ENCODE results near the gene SORL1.

SORL1 gene

DNA sequence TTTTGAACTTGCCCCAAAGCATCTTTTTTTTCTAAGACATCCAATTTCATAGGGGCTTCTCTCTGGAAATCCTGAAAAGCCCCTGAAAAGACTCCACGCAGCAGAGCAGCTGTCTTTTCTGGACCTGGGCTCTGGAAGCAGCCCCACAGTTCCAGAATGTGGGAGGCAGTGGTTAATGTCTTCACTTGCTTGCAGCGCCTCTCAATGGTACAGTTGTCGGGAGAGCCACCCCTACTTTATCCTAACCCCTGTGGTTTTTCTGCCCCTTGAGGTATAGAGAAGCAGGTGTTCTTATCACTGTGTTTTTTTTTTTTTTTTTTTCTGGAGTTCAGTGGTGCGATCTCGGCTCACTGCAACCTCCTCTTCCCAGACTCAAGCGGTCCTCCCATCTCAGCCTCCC, 84.0 kb downstream of the SORL1 start:
- DNase-seq (ENCODE audit: low read depth in 2 of 2) = no peak

DNA sequence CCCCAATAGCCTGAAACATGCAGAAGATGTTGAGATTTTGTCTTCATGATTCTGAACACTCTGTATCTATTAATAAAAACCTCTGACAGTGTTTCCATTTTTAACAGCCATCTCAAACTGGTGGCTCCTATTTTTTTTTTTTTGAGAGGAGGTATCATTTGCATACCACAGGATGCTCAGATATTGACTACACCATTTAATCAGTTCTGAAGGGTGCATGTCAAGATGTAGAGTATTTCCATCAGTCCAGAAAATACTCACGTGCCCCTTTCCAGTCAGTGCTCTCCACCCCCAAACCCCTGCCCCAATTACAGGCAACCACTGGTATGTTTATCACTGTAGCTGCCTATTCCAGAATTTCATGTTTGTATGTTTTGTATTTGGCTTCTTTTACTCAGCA, 85.9 kb downstream of the SORL1 start:
- no peak for DNase-seq (ENCODE audit: low read depth in 2 of 2)

DNA sequence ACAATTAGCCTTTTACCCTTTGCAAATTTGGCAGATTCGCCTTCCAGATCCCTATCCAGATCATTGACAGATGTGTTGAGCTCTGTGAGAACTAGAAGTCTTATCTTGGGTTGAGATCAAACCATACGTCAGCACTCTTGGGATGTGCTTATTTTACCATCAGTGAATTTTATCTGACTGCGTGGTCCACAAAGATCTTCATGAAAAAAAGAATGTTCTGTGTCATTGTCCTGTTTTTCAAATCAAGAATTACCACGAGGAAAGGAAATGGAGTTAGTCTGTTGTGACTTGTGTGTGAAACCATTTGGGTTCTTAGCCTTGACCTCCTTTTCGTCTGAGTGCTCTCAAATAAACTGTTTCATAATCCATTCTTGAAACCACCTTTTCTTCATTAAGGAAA, 86.9 kb downstream of the SORL1 start:
- no peak for DNase-seq (ENCODE audit: low read depth in 2 of 2)

DNA sequence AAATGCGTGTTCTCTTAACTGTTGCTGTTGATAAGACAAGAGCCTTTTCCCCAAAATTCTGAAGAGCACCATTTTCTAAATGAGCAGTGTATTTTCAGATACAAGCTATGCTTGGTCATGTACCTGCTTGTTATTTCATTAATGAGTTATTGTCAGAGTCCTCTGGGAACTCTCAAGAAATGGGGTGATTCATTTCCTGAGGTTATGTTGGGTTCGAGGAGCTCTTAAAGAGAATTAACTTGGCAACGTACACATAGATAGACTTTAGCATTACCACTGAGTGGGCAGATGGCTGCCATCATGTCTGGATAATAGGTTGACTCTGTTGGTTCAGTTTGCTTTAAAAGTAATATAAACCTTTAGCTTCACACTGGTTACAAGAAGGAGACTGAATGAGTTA, 88.5 kb downstream of the SORL1 start:
- DNase-seq (ENCODE audit: low read depth in 2 of 2) = no peak

DNA sequence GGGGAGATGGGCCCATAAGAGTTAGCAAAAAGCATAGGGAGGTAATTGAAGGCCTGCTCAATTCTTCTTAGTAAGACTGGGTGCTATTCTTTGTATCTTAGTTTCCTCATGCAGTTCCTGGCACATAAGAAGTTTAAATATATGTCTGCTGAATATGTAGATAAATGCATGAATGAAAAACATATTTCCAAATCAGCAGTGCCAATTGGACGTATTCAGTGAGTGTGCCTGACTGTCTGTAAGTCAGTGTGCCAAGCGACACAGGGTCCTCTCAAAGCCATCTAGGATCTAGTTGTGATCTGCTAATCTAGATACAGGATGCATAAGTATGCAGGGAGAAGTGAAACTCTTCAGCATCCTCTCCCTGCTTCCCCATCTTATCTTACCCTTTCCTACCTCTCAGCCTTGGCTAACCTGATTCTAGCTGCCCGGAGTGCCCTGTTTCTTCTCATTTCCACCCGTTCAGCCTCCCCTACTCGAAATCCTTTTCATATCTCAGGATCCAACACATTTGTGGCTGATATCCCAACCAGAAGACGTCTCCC, 91.8 kb downstream of the SORL1 start:
- DNase-seq (ENCODE audit: low read depth in 2 of 2) = no peak

DNA sequence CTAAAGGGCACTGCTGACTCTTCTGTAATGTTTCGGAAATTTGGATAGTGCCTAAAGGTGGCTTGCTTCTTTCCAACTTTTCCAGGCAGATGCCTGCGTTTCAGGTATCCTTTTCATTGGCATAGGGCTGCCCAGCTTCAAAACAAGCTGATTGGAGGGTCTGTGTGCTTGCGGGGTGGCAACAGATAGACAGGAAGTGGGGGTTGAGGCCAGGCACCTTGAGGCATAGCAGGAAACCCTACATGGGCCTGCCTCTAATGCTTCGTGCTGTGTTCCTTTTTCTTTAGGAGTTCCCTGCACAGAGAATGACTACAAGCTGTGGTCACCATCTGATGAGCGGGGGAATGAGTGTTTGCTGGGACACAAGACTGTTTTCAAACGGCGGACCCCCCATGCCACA, 92.8 kb downstream of the SORL1 start:
- DNase-seq (ENCODE audit: low read depth in 2 of 2) = peak in 1 of 2 donors; percentile 4

DNA sequence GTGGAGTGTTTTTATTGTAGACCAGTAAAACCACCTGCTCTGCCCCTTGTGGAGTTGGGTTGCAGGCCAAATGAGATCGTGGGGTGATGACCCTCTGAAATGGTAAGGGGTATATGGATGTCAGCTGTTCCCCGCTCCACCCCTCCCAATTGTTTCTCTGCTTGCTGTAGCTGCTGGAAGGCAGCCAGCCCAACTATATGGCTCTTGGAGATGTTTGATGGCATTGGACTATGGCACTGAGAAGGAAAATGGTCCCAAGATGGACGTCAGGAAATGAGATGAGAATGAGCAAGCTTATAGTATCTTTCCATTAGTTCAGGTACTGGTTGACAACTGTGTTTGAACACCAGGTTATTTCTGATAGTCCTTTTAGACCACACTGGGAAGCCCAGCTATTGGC, 95.5 kb downstream of the SORL1 start:
- no peak for DNase-seq (ENCODE audit: low read depth in 2 of 2)

DNA sequence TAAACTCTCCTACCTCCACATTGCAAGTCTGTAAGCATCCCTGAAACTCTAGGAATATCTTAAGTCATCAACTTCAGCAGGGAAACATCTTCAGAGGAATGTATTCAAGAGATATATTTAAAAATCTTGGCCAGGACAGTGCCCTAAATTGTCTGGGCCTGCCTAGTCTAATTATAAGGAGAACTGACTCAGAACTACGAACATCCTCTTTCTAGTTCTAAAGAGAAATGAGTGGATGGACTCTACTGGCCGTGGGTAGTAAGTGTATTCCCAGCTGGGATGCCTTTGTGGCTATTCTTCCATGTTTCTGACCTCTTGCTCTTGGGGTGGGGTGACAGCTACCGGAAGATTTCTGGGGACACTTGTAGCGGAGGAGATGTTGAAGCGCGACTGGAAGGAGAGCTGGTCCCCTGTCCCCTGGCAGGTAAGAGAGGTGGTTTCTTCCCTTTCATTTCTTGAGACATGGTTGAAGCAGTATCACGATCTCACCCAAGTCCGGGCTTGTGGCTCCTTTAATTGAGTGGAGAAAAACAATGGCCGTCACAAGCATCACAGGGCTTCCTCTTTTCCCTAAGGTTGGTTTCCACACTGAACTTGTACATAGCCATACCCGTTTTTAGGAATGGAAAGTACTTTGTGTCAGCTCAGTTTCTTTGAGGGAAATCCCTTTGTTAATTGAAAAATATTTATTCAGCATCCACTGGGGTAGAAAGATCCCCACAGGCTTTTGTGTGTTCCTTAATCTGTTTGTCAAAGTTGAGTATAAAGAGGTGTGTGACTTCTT, 98.3 kb downstream of the SORL1 start:
- DNase-seq (ENCODE audit: low read depth in 2 of 2) = no peak

DNA sequence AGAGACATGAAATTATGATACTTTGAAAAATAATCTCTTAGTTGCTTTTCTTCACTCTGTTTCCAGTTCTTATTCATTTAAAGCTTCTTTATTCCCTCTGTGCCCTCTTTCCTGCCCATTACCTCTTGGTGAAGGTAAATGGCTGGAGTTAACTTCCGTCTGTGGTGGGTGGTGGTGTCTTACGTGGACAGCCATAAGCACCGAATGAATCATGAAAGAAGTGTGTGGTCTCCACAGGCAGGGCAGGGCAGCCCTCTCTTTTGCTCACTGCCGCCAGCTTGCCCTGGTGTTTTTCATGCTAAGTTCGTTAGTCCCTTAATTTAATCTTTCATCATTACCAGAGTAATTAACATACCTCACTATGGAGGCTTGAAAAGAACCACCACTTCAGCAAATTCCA, 99.3 kb downstream of the SORL1 start:
- DNase-seq (ENCODE audit: low read depth in 2 of 2) = no peak

DNA sequence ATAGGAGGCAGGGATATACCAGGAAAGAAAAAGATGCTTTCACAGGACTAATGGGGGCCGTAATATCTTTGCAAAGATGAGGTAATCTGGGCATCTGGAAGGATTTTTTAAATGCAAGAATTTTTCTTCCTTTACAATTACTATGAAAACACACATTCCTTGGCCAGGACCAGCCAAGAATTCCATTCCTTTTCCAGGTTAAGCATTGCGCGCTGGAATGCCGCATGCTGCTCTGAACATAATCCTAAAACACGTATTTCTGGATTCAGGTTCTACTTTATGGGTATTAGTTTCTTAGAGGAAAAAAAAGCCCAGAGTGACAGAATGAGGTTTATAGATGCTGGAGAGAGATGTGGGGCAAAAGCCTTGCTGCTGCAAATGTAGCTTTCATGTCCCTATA, 100.0 kb downstream of the SORL1 start:
- DNase-seq (ENCODE audit: low read depth in 2 of 2) = no peak

DNA sequence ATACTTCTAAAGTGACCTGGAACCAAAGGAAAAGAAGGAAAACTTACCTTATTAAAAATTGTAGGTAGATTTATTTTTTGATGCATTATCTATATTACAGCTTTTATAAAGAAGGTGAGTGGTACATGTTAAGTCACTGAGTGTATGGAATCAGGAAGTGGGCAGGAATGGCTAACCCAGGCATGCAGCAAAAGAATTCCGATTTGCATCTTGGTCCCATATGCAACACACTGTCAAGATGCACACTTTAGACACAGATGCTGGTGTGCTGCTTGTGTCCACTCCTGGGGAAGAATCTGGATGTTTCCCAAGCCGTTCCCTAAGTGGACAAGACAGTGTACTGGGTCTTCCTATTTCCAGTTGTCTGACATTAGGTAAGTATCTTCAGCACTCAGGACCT, 100.5 kb downstream of the SORL1 start:
- DNase-seq (ENCODE audit: low read depth in 2 of 2) = no peak

DNA sequence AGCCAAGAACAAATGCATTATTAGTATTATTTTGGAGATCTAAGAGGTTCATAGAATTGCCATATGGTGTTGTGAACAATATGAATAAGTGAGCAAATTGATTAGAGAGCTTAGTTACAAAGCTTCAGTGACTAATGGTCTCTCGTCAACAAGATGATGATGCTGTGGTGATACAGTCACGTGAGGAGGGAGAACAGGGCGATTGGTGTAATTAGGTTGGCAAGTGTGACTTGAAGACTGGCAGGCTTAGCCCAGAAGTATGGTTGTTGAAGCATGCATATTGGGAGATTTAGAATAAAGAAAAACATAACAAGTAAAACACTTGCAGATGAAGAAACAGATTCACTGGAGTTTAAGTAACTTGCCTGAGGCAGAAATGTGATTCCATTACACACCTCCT, 101.3 kb downstream of the SORL1 start:
- no peak for DNase-seq (ENCODE audit: low read depth in 2 of 2)

DNA sequence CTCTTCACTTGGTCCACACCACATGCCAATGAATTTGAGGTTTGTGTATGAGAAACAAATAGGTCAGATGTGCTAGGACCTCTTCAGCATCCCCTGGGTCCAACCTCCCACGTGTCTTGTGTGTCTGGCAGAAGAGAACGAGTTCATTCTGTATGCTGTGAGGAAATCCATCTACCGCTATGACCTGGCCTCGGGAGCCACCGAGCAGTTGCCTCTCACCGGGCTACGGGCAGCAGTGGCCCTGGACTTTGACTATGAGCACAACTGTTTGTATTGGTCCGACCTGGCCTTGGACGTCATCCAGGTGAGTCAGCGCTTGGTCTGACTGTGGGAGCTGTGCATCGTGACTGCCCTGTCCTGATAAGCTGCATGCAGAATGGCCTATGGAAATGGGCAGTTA, 101.7 kb downstream of the SORL1 start:
- no peak for DNase-seq (ENCODE audit: low read depth in 2 of 2)

DNA sequence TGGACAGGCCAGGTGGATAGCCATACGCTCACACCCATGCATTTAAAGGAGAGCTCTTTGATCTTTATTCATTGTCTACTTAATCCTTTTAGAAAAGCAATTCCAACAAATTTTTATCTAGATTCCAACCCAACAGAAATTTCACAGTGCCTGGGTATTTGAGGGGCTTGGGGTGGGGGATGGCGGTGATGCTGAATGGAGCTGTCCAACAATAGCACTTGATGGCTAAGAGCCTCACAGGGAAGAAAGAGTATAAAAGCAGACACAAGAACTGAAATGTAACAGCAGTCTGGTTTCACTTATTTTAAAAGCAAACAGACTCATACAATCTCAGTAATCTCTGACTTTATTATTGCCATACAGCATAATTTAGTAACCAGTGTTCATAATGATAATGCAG, 102.4 kb downstream of the SORL1 start:
- no peak for DNase-seq (ENCODE audit: low read depth in 2 of 2)

DNA sequence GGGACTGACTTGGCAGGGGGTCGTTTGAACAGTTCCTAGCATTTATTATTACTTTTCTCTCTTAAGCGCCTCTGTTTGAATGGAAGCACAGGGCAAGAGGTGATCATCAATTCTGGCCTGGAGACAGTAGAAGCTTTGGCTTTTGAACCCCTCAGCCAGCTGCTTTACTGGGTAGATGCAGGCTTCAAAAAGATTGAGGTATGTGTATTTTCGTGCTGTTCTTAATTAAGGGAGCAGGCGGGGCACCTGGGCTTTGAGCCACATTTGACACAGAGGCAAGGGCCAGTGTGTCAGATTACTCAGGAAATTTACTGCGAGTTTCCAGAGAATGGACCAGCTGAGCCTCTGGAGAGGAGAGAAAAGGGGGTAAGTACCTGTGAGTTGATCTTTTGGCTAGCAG, 103.0 kb downstream of the SORL1 start:
- DNase-seq (ENCODE audit: low read depth in 2 of 2) = no peak

DNA sequence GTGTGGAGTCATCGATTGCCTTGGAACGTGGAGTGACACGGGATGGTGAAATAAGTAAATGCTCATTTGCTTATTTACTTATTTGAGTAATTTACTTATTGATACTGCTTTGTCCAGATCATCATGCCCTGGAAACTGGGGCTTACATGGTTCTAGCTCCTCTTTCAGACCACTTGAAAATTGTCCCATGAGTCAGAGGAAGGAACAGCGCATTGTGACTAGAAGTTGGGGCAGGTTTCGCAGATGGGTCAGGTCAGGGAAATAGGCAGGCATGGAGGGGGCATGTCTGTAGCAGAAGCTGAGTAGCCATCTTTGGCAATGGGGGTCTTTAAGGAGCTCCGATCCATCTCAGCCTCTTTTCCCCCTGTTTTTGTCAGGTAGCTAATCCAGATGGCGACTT, 104.8 kb downstream of the SORL1 start:
- no peak for DNase-seq (ENCODE audit: low read depth in 2 of 2)

DNA sequence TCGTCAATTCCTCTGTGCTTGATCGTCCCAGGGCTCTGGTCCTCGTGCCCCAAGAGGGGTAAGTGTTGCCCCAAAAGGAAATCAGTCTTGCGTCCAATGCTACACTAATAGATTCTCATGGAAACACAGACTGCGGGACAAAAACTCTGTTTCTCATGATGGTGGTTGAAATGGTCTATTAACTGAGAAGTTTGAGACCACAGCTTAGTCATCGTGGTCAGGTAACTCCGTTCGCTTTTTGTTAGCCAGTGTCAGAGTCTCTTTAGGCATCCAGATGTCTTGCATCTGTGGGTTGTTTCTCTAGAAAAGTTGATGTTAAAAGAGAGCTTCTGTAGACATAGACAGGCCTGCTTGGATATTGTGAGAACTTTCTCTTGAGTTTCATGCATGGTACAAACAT, 105.2 kb downstream of the SORL1 start:
- no peak for DNase-seq (ENCODE audit: low read depth in 2 of 2)

DNA sequence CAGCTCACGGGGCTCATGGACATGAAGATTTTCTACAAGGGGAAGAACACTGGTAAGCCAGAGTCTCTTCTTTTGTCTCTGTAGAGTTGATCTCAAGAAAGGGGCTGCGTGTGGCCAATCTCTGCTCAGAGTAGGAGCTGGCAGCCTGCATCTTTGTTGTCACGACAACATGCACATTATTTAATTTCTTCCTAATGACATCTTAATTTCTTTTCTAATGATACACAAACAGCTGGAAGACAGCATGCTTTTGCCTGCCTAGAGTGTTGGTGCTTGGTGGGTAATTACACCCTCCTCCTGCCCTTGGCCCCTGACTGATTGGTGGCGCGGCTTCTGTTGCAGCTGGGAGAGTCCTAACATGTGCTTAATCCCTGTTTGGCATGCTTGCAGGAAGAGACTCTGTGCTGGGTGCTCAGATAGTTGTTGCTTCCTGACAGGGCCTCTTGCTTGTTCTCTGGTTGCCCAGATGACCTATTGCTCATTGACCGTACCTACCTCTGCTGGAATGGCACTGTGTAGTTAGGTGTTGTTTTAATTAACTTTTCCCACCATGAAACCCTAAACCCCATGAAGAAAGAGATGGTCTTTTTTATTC, 107.6 kb downstream of the SORL1 start:
- DNase-seq (ENCODE audit: low read depth in 2 of 2) = no peak

DNA sequence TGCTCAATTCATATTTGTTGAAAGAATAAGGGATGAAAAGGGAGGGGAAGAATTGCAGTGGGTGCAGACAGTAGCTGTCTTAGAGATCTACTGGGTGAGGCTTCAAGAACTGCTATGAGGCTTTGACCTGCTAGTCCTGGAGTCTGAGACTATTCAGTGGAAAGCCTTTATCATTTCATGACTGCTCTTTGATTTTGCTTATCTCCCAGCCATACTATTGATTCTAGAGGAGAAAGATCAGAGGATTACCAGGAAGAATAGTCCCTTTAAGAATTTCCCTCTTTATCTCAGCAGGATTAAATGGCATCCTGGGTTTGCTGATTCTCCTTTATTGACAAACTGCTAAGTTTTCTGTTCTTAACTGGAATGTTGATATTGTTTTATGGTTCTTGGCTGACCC, 108.1 kb downstream of the SORL1 start:
- no peak for DNase-seq (ENCODE audit: low read depth in 2 of 2)

DNA sequence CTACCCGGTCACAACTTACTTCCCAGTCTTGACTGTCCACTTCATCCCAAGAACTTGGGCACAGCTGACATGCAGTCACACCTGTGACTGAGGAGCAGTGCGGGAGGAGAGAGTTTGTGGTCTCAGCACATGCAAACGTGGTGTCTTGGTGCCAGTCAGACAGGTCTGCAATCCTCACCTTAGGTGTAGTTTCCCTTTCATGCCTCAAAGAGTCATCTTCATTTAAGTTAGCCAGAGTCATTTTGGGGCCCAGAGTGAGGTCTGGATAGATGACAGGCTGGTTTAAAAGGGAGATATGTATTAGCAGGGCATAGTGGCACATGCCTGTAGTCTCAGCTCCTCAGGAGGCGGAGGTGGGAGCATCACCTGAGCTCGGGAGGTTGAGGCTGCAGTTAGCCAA, 109.1 kb downstream of the SORL1 start:
- DNase-seq (ENCODE audit: low read depth in 2 of 2) = no peak

DNA sequence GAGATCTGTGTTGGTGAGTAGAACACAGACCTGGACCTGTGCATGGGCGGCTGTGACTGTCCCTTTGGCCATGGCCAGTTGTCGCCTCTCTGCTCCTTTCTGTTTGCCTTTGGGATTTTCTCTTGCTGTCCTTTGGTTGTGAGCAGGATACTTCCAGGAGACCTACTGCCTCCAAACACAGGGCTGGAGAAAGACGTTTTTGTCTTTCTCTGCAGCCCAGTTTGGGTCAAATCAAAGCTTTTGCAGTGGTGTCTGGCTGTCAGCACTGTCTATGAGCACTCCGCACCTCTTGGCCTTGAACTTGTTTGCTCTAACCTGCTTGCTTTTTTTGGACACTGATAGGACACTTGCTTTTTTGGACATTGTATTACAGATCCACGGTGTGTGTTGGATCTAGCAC, 109.6 kb downstream of the SORL1 start:
- no peak for DNase-seq (ENCODE audit: low read depth in 2 of 2)

DNA sequence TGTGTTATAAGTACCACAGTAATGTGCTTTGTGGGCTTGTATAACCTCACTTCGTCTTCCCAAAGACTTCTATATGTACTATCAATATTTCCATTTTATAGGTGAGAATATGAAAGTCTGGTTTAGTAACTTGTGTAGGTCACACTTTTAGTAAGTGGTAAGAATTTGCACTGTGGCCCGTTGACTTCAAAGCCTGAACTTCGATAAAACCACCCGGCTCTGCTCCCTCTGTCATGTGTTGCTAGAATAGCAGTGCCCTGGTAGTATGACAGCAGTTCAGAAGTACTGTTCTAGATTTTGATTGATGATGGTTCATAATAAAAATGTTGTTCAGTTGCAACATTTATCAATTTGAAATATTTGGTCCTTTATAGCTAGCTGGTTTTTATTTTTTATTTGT, 110.9 kb downstream of the SORL1 start:
- no peak for DNase-seq (ENCODE audit: low read depth in 2 of 2)
